OCI-LY1 (cell line): Measurements from ENCODE around the gene GJB6.
"Not testable (repeated sequence)": the region's sequence is repeated elsewhere in the genome, so short reads cannot be mapped to it uniquely, and the experiment has no call there.

Experiments
- H2AFZ ChIP-seq: fragments of 200-600 bp; sonication (generic), shearing (Covaris generic); 2 replicates; pipeline ENCODE4 v1.6.0; 2014; ENCODE audit warnings: antibody characterized with exemption, mild to moderate bottlenecking, low read length
- H3F3A ChIP-seq: fragments of 200-600 bp; sonication (generic), shearing (Covaris generic); 2 replicates; pipeline ENCODE4 v1.6.0; 2014; ENCODE audit warnings: mild to moderate bottlenecking, antibody characterized with exemption, low read length, moderate library complexity; ENCODE audit not compliant: insufficient read depth
- H3K27ac ChIP-seq: fragments of 200-600 bp; sonication (generic); 2 replicates; pipeline ENCODE4 v1.5.1; 2014; ENCODE audit warnings: low read length, mixed run types, mild to moderate bottlenecking, low read depth; ENCODE audit not compliant: poor library complexity, severe bottlenecking
- H3K27me3 ChIP-seq: fragments of 200-600 bp; sonication (generic); 2 replicates; pipeline ENCODE4 v1.6.0; 2014; ENCODE audit warnings: antibody characterized with exemption, mild to moderate bottlenecking, low read length, moderate library complexity; ENCODE audit not compliant: insufficient read depth
- H3K36me3 ChIP-seq: fragments of 200-600 bp; sonication (generic); 2 replicates; pipeline ENCODE4 v1.6.1; 2014; ENCODE audit warnings: mild to moderate bottlenecking, antibody characterized with exemption, low read length, moderate library complexity, mixed read lengths; ENCODE audit not compliant: insufficient read depth
- H3K4me1 ChIP-seq: fragments of 200-600 bp; sonication (generic); 2 replicates; pipeline ENCODE4 v1.5.1; 2014; ENCODE audit warnings: mild to moderate bottlenecking, low read length, moderate library complexity; ENCODE audit not compliant: insufficient read depth, severe bottlenecking
- H3K4me2 ChIP-seq: fragments of 200-600 bp; sonication (generic), shearing (Covaris generic); 2 replicates; pipeline ENCODE4 v1.6.1; 2014; ENCODE audit warnings: low read length
- H3K4me3 ChIP-seq: fragments of 200-600 bp; sonication (generic); 2 replicates; pipeline ENCODE4 v1.5.1; 2014; ENCODE audit warnings: low read length, low read depth, mild to moderate bottlenecking, mixed read lengths; ENCODE audit not compliant: poor library complexity, severe bottlenecking
- H3K79me2 ChIP-seq: fragments of 200-600 bp; shearing (Covaris generic); 2 replicates; pipeline ENCODE4 v1.6.1; 2016; ENCODE audit warnings: mixed run types, low read length, mixed read lengths; ENCODE audit not compliant: insufficient read depth
- H3K9ac ChIP-seq: fragments of 200-600 bp; sonication (generic), shearing (Covaris generic); 2 replicates; pipeline ENCODE4 v1.6.1; 2014; ENCODE audit warnings: mild to moderate bottlenecking, low read length, mixed read lengths
- H3K9me2 ChIP-seq: fragments of 200-600 bp; sonication (generic), shearing (Covaris generic); 2 replicates; pipeline ENCODE4 v1.6.1; 2014; ENCODE audit warnings: low read depth, mild to moderate bottlenecking, low read length, mixed read lengths
- H3K9me3 ChIP-seq: fragments of 200-600 bp; shearing (Covaris generic); 2 replicates; pipeline ENCODE4 v1.6.1; 2014; ENCODE audit warnings: low read length, mixed read lengths
- H4K20me1 ChIP-seq: fragments of 200-600 bp; sonication (generic), shearing (Covaris generic); 2 replicates; pipeline ENCODE4 v1.6.0; 2016; ENCODE audit warnings: mild to moderate bottlenecking, low read length; ENCODE audit not compliant: insufficient read depth
- EZH2 ChIP-seq: fragments of 200-600 bp; sonication (generic), shearing (Covaris generic); IDR thresholded peaks from 2 replicates; pipeline ENCODE4 v1.8.0; 2017; ENCODE audit warnings: borderline replicate concordance, mixed run types, mild to moderate bottlenecking, antibody characterized with exemption, low read length, moderate library complexity, mixed read lengths
- TF ChIP-seq, protein P1 (sequence below): fragments of 200-600 bp; sonication (generic), shearing (Covaris generic); IDR thresholded peaks from 2 replicates; pipeline ENCODE4 v1.5.1; 2017; ENCODE audit warnings: mild to moderate bottlenecking, antibody characterized with exemption, low read length, moderate library complexity, mixed read lengths

GJB6 gene

DNA sequence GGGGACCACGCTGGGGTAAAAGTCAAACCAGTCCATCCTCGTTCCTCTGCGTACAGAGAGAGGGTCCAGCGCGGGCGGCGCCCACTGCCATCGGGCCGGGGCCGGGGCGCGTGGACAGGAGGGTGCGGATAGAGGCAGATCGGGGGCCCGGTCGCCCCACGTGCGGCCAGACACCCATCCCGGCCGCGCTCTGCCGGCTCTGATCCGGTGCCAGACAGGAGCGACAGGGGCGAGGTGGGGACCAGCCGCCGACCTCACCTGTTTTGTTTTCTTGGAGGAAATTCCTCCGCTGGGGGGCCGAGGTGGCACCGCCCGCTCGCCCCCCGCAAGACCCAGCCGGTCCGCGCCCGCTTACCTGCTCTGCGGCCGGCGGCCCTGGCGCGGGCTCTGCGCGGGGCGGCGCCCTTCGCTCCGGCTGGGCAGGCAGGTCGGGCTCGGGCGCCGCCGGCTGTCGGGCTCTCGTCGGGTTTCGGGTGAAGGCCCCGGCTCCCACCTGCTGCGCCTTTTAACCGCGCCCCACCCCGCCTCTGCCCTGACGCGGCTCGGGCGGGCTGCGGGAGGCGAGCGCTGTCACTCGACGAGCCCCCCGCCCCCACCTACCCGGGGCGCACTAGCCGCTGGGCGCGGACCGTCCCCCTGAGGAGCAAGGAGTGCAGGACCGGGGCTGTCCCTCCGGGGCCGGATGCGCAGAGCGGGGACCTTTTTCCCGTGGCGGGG lies at the start of gene GJB6:
Gene GJB6 (minus strand): TSS at position 481 of the 717 bp plus-strand sequence. CDS start 8,839 bp downstream, outside the sequence.
- Histone ChIP-seq H3K9me3 (no peaks in the 10 kb centered on the region), H2AFZ (no peak within 1 kb of the TSS), H3K36me3 (no peaks in the 10 kb centered on the region), H3K27me3 (no peaks in the 10 kb centered on the region), H3K4me3 (no peak within 1 kb of the TSS), H3K9me2 (no peaks in the 10 kb centered on the region), H3K27ac (no peak within 1 kb of the TSS), H3K9ac (no peak within 1 kb of the TSS), H3K79me2 (no peaks in the 10 kb centered on the region), H3K4me1 (no peaks in the 10 kb centered on the region), H4K20me1 (no peaks in the 10 kb centered on the region), H3F3A (no peaks in the 10 kb centered on the region), H3K4me2 (no peak within 1 kb of the TSS)
- TF ChIP-seq, protein P1, sequence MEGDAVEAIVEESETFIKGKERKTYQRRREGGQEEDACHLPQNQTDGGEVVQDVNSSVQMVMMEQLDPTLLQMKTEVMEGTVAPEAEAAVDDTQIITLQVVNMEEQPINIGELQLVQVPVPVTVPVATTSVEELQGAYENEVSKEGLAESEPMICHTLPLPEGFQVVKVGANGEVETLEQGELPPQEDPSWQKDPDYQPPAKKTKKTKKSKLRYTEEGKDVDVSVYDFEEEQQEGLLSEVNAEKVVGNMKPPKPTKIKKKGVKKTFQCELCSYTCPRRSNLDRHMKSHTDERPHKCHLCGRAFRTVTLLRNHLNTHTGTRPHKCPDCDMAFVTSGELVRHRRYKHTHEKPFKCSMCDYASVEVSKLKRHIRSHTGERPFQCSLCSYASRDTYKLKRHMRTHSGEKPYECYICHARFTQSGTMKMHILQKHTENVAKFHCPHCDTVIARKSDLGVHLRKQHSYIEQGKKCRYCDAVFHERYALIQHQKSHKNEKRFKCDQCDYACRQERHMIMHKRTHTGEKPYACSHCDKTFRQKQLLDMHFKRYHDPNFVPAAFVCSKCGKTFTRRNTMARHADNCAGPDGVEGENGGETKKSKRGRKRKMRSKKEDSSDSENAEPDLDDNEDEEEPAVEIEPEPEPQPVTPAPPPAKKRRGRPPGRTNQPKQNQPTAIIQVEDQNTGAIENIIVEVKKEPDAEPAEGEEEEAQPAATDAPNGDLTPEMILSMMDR = no peak
- no peak for TF ChIP-seq EZH2

DNA sequence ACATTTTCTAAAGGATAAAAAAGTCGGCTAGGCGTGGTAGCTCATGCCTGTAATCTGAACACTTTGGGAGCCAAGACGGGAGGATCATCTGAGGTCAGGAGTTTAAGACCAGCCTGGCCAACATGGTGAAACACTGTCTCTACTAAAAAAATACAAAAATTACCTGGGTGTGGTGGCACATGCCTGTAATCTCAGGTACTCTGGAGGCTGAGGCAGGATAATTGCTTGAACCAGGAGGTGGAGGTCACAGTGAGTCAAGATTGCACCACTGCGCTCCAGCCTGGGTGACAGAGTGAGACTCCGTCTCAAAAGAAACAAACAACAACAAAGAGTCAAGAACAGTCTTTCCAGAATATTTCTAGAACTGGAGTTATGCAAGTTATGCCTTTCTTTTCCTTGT lies 44.8 kb upstream of the GJB6 start:
- H3K27me3 ChIP-seq, H3K4me2 ChIP-seq, H3K4me1 ChIP-seq, H3K79me2 ChIP-seq, H2AFZ ChIP-seq, H3K27ac ChIP-seq, H3F3A ChIP-seq, H3K36me3 ChIP-seq, H3K9ac ChIP-seq, H3K9me3 ChIP-seq, H4K20me1 ChIP-seq, H3K9me2 ChIP-seq, H3K4me3 ChIP-seq: not testable (repeated sequence)

DNA sequence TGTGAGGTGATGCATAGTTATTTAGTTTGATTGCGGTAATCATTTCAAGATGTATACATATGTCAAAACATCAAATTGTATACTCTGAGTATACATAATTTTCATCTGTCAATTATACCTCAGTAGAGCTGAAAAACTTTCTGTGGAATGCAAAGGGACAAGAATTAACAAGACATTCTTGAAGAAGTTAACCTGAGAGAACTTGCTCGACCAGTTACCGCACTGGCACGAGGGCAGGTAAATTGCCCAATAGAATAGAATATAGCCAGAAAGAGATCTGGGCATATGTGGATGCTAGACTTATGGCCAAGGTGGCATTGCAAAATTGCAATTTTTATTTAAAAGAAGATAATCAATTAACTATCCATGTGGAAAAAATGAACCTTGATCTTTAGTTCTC lies 42.3 kb upstream of the GJB6 start:
- H3K27me3 ChIP-seq = no peaks in the 10 kb centered on the region
- no peaks in the 10 kb centered on the region for H3K4me1 ChIP-seq
- no peaks in the 10 kb centered on the region for H3F3A ChIP-seq
- H3K9ac ChIP-seq = no peak overlapping the region
- no peak overlapping the region for H3K4me3 ChIP-seq
- H3K9me3 ChIP-seq = no peaks in the 10 kb centered on the region
- no peak overlapping the region for H2AFZ ChIP-seq
- H3K36me3 ChIP-seq = no peaks in the 10 kb centered on the region
- no peaks in the 10 kb centered on the region for H3K79me2 ChIP-seq
- H3K9me2 ChIP-seq = no peaks in the 10 kb centered on the region
- H3K27ac ChIP-seq = no peak overlapping the region
- TF ChIP-seq, protein P1 = no peak
- no peak for TF ChIP-seq EZH2
- no peak overlapping the region for H3K4me2 ChIP-seq
- no peaks in the 10 kb centered on the region for H4K20me1 ChIP-seq

DNA sequence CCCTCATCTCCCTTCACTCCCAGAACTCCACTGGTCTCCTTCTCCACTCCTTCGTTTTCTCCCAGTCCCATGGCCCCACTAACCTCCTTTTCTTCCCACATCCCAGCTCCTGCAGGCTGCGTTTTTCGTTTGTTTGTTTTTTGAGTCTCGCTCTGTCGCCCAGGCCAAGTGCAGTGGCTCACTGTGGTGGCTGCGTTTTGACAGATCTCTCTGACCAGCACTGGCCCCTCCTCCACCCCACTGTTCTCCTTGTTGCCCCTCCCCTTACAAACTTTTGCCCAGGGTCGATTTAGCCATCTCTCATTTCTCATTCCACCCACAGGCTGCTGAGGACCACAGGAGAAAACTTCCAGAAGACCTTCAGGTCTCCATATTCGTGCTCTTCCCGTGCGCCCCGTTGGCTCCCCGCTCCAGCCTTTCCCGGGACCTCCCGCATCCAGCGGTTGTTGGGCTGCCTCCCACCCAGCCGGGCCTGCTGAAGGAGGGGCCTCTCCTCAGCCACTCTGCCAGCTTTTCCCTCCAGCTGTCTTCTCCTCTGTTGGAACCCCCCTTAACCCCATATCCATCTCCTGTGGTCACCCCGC lies 40.6 kb upstream of the GJB6 start:
- Histone ChIP-seq H3K36me3 (no peaks in the 10 kb centered on the region), H3K4me3 (no peak overlapping the region), H3K9me2 (no peaks in the 10 kb centered on the region), H3K4me1 (no peaks in the 10 kb centered on the region), H4K20me1 (no peaks in the 10 kb centered on the region), H3K9me3 (no peaks in the 10 kb centered on the region), H2AFZ (no peak overlapping the region), H3K27ac (no peak overlapping the region), H3K9ac (no peak overlapping the region), H3K79me2 (no peaks in the 10 kb centered on the region), H3F3A (no peaks in the 10 kb centered on the region), H3K27me3 (no peaks in the 10 kb centered on the region), H3K4me2 (no peak overlapping the region)
- TF ChIP-seq EZH2 = no peak
- TF ChIP-seq, protein P1 = no peak
